ENCODE data around the gene DLGAP3.
A peak's percentile ranks its signal among the peaks of the same experiment; 100 is the strongest.

The DLGAP3 gene

GRCh38 chr1:34926156-34926555, 3.3 kb downstream of the DLGAP3 start:
- DNase-seq (ENCODE audit: insufficient read length): no peak

GRCh38 chr1:34925730-34926129, 3.7 kb downstream of the DLGAP3 start:
- no peak for TF ChIP-seq TAF1 (IDR thresholded peaks at IDR 0.05; ENCODE audit: borderline replicate concordance, low read depth, low read length)
- no peak for TF ChIP-seq POLR2AphosphoS5 (IDR thresholded peaks at IDR 0.05; ENCODE audit: low read depth, low read length)
- TF ChIP-seq POLR2A (IDR thresholded peaks at IDR 0.05; ENCODE audit: low read depth, low read length): no peak
- DNase-seq (ENCODE audit: insufficient read length) (no peak), FAIRE-seq (no peak)

More at GRCh38 chr1:34926156-34926555, 3.3 kb downstream of the DLGAP3 start:
- TF ChIP-seq POLR2A (IDR thresholded peaks at IDR 0.05; ENCODE audit: low read depth, low read length) (no peak), POLR2AphosphoS5 (IDR thresholded peaks at IDR 0.05; ENCODE audit: low read depth, low read length) (no peak), TAF1 (IDR thresholded peaks at IDR 0.05; ENCODE audit: borderline replicate concordance, low read depth, low read length) (no peak)
- no peak for FAIRE-seq

GRCh38 chr1:34924759-34925555, 4.5 kb downstream of the DLGAP3 start:
- TF ChIP-seq TAF1 (IDR thresholded peaks at IDR 0.05; ENCODE audit: borderline replicate concordance, low read depth, low read length) (no peak), POLR2A (IDR thresholded peaks at IDR 0.05; ENCODE audit: low read depth, low read length) (no peak)
- peak; percentile 54 for DNase-seq (ENCODE audit: insufficient read length)
- FAIRE-seq: no peak

DNA sequence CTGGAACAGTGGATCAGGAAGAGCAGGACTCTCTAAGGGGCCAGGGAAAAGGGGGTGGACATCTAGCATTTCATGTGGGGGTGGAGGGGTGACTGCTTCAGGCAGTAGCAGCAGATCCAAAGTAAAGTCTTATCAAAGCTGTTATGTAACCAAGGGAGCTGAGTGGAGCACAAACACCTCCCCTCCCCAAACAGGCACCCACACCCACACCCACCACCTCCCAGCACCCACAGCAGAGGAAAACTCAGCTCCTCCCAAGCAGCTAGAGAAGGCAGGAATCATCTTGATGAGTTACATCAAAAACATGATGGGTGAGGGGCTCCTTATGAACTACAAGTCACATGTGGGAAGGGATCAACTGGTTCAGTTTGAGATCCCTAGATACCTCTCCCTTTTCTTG, 6.0 kb downstream of the DLGAP3 start:
- no peak for FAIRE-seq
- no peak for TF ChIP-seq TAF1 (IDR thresholded peaks at IDR 0.05; ENCODE audit: borderline replicate concordance, low read depth, low read length)
- TF ChIP-seq POLR2A (IDR thresholded peaks at IDR 0.05; ENCODE audit: low read depth, low read length): no peak
- TF ChIP-seq POLR2AphosphoS5 (IDR thresholded peaks at IDR 0.05; ENCODE audit: low read depth, low read length): no peak
- DNase-seq (ENCODE audit: insufficient read length): no peak

DNA sequence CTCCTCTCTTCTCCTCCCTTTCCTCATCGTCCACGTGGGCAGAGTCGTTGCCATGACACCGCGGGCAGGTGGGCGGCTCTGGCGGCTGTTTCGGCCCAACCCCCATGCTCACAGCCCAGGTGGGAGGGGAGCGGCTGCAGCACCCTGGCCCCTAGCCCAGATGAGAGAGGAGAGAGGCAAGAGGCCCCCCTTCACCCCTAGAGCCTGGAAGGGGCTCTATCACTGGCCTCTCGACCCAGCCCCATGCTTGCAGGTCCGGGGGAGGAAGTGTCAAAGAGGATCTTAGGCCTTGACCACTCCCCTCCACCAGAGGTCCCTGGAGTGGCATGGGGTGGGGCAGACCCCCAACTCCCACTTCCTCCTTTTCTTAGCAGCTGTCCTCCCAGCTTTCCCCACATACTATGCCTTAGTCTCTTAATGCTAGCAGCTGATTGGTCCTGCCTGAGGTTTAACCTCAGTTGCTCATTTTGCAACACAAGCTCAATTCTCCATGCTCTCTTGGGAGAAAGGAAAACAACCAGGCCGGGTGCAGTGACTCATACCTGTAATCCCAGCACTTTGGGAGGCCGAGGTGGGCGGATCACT, 10.4 kb downstream of the DLGAP3 start:
- TF ChIP-seq POLR2AphosphoS5 (IDR thresholded peaks at IDR 0.05; ENCODE audit: low read depth, low read length): no peak
- TF ChIP-seq POLR2A (IDR thresholded peaks at IDR 0.05; ENCODE audit: low read depth, low read length): no peak
- no peak for TF ChIP-seq TAF1 (IDR thresholded peaks at IDR 0.05; ENCODE audit: borderline replicate concordance, low read depth, low read length)
- no peak for FAIRE-seq
- DNase-seq (ENCODE audit: insufficient read length): no peak

GRCh38 chr1:34918386-34918976, 11.0 kb downstream of the DLGAP3 start:
- no peak for TF ChIP-seq POLR2AphosphoS5 (IDR thresholded peaks at IDR 0.05; ENCODE audit: low read depth, low read length)
- no peak for TF ChIP-seq TAF1 (IDR thresholded peaks at IDR 0.05; ENCODE audit: borderline replicate concordance, low read depth, low read length)
- no peak for TF ChIP-seq POLR2A (IDR thresholded peaks at IDR 0.05; ENCODE audit: low read depth, low read length)
- DNase-seq (ENCODE audit: insufficient read length) (no peak), FAIRE-seq (no peak)

DNA sequence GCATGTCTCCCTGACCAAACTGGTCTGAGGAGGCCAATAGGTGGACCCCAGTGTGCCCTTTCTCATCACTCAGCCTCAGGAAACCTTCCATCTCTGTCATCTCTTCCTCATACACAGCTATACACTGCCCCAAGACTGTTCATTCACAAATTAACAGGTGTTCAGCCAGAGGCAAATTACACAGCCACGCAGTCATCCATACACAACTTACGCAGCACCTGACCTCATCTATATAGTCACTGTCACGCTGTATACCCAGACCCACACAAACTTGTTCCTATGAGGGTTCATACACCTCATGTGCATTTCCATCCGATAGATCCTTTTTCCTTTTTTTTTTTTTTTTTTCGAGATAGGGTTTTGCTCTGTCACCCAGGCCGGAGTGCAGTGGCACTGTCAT, 12.4 kb downstream of the DLGAP3 start:
- FAIRE-seq (no peak), DNase-seq (ENCODE audit: insufficient read length) (no peak)
- TF ChIP-seq POLR2AphosphoS5 (IDR thresholded peaks at IDR 0.05; ENCODE audit: low read depth, low read length) (no peak), TAF1 (IDR thresholded peaks at IDR 0.05; ENCODE audit: borderline replicate concordance, low read depth, low read length) (no peak), POLR2A (IDR thresholded peaks at IDR 0.05; ENCODE audit: low read depth, low read length) (no peak)

DNA sequence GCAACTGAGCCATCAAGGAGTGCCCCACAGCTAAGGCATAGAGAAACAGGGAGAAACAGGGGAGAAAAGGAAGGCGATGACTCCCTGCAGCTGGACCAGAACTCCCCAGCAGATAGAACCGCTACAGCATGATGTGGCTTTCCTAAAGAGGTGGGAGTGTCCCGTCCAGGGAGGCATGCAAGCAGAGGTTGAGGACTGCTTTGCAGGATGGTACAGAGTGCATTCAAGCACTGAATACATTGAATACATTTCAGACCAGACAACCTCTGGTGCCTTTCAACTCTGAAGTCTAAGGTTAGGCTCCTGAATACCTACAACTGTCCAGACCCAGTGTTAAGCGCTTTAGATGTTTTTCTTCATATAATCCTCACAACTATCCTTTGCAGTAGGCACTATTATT, 13.3 kb downstream of the DLGAP3 start:
- TF ChIP-seq TAF1 (IDR thresholded peaks at IDR 0.05; ENCODE audit: borderline replicate concordance, low read depth, low read length) (no peak), POLR2A (IDR thresholded peaks at IDR 0.05; ENCODE audit: low read depth, low read length) (no peak), POLR2AphosphoS5 (IDR thresholded peaks at IDR 0.05; ENCODE audit: low read depth, low read length) (no peak)
- FAIRE-seq (no peak), DNase-seq (ENCODE audit: insufficient read length) (no peak)

DNA sequence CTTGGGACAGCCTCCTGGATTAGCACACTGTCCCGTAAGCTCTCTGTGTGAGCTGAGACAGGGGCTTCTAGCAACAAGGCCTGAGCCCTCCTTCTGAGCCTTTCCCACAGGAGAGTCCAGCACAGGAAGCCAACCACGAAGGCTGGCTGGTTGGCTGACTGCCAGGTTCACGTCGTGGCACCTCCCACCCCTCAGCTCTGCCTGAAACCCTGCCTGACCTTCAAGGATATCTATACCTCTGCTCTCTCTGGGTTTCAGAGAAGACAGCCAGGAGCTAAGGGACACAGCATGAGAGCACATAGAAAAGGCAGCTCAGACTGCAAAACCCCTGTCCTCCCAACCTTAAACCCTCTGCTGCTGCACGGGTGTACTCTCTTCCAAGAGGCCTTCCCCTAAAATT, 13.9 kb downstream of the DLGAP3 start:
- DNase-seq (ENCODE audit: insufficient read length) (no peak), FAIRE-seq (no peak)
- TF ChIP-seq POLR2A (IDR thresholded peaks at IDR 0.05; ENCODE audit: low read depth, low read length) (no peak), POLR2AphosphoS5 (IDR thresholded peaks at IDR 0.05; ENCODE audit: low read depth, low read length) (no peak), TAF1 (IDR thresholded peaks at IDR 0.05; ENCODE audit: borderline replicate concordance, low read depth, low read length) (no peak)

- TF ChIP-seq POLR2AphosphoS5 (IDR thresholded peaks at IDR 0.05; ENCODE audit: low read depth, low read length): no peak
- TF ChIP-seq POLR2A (IDR thresholded peaks at IDR 0.05; ENCODE audit: low read depth, low read length): no peak
- TF ChIP-seq TAF1 (IDR thresholded peaks at IDR 0.05; ENCODE audit: borderline replicate concordance, low read depth, low read length): no peak
- no peak for FAIRE-seq
- no peak for DNase-seq (ENCODE audit: insufficient read length)
Measured at GRCh38 chr1:34914958-34915357, 14.5 kb downstream of the DLGAP3 start.

- no peak for DNase-seq (ENCODE audit: insufficient read length)
- FAIRE-seq: no peak
- TF ChIP-seq TAF1 (IDR thresholded peaks at IDR 0.05; ENCODE audit: borderline replicate concordance, low read depth, low read length) (no peak), POLR2AphosphoS5 (IDR thresholded peaks at IDR 0.05; ENCODE audit: low read depth, low read length) (no peak), POLR2A (IDR thresholded peaks at IDR 0.05; ENCODE audit: low read depth, low read length) (no peak)
Measured at GRCh38 chr1:34911465-34911864, 18.0 kb downstream of the DLGAP3 start.

GRCh38 chr1:34910425-34910824, 19.0 kb downstream of the DLGAP3 start:
- DNase-seq (ENCODE audit: insufficient read length) (no peak), FAIRE-seq (no peak)
- no peak for TF ChIP-seq TAF1 (IDR thresholded peaks at IDR 0.05; ENCODE audit: borderline replicate concordance, low read depth, low read length)
- TF ChIP-seq POLR2A (IDR thresholded peaks at IDR 0.05; ENCODE audit: low read depth, low read length): no peak
- TF ChIP-seq POLR2AphosphoS5 (IDR thresholded peaks at IDR 0.05; ENCODE audit: low read depth, low read length): no peak
